ENCODE results near the gene TMEM273.

TMEM273 gene, protein sequence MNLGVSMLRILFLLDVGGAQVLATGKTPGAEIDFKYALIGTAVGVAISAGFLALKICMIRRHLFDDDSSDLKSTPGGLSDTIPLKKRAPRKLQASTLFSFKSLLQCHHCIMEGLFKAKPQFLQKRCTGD

DNA sequence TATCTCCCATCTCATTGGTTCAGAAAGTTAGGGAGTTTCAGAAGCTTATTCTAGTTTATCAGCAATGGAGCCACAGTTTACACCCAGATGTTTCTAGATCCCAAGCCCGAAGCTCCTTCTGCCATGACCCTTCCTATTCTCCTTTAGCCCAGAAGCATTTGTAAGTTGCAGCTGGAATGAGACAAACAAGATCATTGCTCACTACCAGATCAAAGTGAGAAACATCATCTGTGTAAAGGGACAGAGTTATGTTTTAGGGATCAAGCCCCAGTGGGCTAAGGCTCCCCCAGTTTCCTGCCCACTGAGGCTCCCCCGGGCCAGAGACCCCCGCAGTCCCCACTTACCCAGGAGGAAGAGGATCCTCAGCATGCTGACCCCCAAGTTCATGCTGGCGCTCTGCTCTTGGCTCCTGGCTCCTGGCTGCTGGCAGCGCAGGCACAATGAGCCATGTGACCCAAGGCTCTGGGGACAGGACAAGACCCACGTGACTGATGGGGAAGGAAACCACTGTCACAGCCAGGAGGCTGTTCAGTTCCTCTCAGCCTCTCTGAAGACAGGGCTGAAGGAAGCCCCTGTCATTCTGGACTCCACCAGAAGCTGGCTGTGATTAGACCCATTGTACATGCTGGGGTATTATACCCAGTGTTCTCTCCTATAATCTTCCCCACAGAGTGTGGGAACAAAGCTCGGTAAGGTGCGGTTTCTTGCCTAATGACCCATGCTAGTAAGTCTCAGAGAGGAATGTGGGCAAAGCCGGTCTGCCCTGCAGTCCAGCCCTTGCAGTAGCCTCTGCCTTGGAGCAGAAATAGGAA lies at the start of gene TMEM273:
TSS of gene TMEM273 (minus strand) at position 442 of the 812 bp plus-strand sequence. CDS start at position 387, 55 bp downstream.
- no peak for DNase-seq

DNA sequence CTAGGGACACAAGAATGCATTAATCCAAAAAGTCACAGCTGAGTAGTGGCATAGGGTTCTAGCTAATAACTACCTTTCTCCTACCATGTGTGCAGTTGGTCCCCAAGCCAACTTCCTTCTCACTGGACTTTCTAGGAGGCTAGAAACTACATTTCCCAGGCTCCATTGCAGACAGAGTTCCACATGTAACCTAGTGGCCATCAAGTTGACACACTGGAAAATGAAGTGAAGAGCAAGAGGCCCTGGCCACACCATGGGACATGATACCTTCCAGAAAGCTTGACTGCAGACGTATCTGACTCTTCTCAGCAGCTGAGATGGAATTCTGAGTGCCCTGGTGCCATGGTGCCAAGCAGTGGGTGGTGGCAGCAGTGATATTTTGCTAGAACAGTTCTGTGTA lies 49.8 kb upstream of the TMEM273 start:
- no peak for DNase-seq

DNA sequence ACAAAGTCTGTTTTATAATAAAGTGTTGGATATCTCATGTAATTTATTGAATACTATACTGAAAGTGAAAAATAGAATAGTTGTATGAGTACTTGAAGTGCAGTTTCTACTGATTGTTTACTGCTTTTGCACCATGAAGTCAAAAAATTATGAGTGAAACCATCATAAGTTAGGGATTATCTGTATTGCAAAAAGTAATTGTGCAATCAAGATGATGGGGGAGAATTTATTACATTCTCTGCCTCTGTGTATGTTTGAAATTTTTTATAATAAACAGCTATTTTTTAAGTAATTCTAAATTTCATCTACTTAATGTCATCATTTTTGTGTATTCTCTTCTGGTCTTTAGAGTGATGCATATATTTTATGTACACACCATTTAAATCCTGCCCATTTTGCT lies 47.2 kb upstream of the TMEM273 start:
- no peak for DNase-seq

DNA sequence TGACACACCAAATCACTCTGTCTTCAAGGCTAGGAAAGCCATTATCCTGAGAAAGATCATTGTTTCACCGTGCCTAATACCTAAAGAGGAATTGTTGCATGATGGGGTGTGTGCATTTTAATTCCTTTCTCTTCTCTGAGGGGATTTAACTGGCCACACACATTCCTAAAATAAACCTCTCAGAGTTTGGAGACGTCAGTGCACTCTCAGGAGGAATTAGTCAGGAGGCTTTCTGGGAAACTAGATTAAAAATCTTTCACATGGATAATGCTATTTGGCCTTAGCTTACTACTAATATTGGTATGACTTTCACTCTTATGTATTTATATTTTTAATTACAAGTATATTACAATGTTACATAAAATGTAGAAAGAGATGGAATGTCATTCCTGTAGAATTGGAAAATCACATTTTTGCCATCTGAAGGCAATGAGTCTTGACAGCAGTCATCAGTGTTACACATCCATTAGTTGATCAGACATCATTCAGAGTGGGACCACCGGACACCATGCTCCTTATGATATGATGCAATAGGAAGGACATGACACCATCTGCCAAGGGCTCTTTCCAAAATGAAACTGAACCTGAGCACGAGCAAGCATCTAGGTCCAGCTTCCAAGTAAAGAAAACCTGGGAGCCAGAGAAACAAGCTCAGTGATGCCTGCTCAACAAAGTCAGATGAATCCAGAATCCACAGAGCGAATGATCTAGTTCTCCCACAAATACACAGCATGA lies 43.1 kb upstream of the TMEM273 start:
- DNase-seq: no peak

DNA sequence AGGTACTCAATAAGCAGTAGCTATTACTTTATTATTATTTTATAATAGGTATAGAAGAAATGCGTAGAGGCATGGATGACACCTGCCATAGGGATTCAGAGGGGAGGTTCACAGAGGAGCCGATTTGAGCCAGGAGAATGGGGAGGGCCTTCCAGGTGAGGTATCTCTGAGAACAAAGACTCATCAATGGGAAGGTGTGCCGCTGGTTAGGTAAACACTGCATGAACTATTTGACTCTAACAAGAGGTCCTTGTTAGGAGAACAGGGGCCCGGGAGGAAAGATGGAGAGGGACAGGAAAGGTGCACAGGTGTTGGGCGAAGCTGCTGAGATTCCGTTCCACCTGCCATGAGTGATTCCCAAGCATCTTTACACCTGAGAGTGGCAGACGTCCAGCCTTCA lies 41.8 kb upstream of the TMEM273 start:
- no peak for DNase-seq

DNA sequence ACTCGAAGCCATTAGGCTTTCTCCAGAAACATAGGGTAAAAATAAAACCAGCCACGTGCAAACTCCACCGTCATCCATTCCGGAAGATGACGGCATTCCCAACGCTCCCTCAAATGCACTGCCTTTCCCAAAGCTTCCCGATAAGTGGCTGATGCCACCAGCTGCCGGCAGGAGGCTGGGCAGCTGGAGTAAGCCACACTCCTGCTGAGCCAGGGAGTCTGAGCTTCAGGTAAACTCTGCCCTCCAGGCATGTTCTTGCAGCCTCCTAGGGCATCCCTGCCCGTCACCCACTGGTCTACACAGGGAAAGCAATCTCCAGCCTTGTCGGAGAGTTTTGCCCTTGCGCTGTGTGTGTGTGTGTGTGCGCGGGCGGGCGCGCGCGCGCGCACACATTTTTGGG lies 40.5 kb upstream of the TMEM273 start:
- no peak for DNase-seq

DNA sequence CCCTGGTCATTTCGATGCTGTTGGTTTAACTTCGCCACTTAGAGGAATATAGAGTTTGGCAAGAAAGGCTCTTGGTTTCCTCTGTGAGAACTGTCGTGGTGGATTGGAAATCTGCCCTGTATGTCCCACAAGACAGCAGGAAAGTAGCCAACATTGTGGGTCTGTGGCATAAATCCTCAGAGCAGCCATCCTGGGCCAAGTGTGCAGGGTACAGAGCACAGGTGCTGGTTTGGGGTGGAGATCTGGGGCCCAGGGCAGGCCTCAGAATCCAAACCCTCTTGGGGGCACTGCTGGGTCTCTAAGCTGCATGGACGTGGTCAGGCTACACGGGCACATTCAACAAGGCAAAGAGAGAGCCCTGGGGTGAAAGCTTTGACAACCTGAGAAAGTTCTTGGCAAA lies 39.2 kb upstream of the TMEM273 start:
- DNase-seq: no peak

DNA sequence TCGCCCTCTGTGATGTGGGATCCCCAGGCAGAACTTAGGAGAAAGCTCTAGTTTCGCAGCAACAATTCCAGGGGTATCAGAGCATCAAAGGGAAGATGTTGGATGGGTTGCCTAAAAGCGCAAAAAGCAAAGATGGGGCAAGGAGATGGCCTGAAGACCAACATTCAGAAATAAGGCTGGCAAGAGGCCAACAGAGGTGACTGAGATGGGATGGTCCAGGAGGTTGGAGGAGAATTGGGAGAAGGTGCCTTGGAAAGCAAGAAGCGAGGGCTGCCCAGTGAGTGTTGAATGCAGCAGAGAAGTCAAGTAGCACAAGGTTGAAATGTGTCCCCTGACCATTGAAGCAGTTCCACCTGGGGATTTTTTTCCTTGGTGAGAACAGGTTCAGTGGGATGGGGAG lies 38.4 kb upstream of the TMEM273 start:
- no peak for DNase-seq

DNA sequence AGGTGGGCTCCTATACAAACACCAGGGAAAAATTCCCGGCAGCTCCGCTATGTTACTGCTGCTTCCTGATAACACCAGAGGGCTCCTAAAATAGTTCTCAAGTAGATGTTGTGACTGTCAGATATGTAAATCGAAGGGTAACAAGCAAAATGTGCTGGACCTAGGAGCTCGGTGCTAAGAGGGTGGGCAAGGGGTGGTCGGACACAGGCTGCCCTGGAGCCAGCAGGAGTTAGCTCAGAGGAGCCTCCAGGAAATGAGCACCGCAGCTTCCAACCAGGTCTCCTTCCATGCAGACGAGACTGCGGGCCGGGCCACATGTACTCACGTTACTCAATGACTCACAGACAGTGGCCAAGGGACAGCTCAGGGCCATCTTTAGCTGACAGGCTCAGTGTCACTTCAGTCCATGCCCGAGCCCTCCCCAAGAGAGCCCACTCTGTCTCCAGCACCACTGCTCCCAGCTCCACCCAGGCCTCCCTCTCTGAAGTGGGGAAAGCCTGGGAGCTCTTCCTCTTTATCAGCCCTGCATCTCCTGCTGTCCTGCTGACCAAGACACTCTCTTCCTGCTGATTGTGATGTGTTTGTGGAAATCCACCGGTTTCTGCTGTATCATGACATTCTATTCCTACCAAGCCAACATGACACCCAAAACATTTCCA lies 37.2 kb upstream of the TMEM273 start:
- DNase-seq: no peak

DNA sequence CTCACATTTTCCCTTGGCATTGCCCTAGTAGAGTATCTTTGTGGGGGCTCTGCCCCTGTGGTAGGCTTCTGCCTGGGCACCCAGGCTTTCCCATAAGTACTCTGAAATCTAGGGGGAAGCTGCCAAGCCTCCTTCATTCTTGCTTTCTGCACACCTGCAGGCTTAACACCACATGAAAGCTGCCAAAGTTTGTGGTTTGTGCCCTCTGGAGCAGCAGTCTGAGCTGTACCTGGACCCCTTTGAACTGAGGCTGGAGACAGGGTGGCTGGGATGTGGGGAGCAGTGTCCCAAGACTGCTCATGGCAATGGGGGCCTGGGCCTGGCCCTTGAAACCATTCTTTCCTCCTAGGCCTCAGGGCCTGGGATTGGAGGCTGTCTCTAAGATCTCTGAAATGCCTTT lies 35.0 kb upstream of the TMEM273 start:
- no peak for DNase-seq

DNA sequence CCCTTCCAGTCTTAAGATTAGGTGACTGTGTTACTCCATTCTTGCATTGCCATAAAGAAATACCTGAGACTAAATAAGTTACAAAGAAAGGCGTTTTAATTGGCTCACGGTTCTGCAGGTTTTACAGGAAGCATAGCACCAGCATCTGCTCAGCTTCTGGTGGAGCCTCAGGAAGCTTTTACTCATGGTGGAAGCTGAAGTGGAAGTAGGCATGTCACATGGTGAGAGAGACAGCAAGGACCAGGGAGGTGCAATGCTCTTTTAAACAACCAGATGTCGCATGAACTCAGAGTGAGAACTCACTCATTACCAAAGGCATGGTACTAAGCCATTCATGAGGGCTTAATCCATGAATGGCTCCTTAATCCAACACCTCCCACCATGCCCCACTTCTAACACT lies 34.0 kb upstream of the TMEM273 start:
- no peak for DNase-seq

DNA sequence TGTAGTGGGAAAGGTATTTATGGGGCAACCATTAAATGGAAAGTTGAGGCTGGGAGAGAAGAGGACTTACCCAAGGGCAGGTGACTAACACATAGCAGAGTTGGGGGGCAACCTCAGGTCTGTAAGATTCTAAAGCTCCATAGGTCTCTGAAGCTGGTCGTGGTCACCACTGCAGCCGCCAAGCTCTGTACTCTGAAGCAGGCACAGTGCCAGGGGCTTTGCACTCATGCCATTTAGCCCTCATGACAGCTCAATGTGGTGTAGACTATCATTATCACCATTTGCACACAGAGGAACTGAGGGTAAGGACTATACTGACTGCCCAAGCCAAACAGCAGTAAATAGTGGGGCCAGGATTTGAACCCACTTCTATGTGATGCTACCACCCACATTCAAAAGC lies 32.5 kb upstream of the TMEM273 start:
- no peak for DNase-seq

DNA sequence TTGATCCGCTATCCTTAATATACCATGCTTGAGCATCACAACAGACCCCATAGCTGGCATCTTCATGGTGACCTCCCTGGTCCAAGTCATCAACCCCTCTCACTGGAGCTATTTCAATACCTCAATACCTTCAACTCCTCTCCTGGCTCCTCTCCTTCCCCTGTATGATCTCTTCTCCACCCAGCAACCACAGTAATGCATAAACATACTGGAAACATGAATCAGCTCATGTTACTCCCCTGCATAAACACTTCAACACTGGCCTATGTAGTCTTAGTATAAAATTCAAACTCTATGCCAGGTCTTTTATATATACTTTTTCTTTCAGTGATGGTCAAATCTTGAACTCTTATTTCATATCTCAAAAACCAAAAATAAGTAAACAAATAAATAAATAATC lies 31.8 kb upstream of the TMEM273 start:
- DNase-seq: no peak

DNA sequence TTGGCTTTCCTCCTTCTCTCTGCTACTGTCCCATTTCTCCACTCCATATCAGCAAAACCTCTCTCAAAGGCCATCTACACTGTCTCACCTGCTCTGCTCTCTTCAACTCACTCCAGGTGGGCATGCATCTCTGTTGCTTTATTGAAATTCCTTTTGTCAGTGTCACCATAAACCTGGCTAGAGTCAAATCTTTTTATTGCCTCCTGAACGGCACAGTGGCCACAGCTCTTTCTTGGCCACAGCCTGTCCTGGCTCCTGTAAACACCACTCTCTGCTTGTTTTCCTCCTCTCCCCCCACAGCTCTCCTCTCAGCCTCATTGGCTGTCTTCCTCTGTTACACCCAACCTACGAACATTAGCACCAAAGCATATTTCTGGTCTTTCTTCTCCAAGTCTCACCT lies 31.1 kb upstream of the TMEM273 start:
- DNase-seq: no peak

DNA sequence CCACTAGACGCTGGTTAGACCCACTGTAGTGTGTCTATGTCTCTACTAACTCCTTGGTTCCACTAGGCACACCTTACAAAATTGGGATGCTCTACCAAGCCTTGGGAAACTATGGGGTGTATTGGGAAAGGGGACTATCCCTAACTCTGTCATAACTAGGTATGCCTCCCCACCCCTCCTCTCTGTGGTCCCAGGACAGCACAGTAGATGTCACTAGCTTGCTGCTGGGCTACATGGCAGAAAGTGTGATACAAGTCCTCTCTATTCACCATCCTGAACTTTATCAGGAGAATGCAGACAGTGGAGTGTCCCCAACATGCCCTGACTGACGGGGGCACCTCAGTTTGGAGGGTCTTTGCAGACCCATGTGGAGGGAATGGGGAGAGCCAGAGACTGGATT lies 30.3 kb upstream of the TMEM273 start:
- no peak for DNase-seq

DNA sequence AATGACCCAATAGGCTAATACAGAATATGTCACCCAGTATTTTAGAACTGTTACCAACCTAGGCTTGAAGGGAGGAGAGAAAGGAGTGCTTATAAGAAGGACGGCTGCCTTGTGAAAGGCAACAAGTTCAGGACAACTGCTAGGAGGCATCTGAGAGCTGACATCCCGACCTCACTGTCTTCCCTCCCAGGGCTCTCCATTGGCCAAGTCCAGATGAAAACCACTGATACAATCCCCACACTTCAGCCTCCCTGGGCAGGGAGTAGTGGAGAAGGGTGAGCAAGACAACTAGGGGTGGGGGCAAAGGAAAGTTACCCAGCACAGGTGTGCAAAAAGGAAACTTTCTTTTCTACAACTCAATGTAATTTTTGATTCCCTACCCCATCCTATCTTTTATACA lies 29.5 kb upstream of the TMEM273 start:
- no peak for DNase-seq

DNA sequence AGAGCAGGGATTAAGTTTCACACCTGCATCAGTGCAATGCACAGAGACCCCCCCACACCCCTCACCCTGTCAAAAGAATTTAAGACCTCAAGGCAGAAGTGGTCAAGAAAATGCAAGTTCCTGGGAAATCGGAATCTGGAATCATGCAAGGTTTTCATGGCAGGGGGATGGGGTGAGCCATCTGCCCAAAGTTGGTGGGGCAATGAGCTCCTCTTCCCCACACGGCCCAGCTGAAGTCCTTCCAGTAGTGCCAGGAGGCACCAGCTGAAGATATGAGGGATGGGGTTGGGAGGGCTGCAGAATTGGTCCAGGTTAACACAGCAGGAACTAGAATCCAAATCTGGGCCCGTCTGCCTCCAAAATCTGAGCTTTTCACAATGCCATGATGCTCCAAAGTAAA lies 25.0 kb upstream of the TMEM273 start:
- no peak for DNase-seq

DNA sequence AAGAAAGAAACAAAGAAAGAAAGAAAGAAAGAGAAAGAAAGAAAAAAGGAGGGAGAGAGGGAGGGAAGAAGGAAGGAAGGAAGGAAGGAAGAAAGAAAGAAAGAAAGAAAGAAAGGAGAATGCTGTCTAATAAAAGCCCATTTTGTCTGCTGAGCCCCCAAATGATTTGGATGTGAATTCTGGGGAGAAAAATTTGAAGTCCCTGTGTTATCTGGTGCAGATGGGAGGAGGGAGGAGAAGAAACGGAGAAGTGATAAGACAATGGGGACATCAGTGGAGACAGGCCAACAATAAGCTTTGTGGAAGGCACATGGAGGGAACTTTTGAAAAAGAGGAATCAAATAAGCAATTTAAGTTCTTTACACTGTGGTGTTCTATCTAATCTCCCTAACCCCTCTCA lies 24.6 kb upstream of the TMEM273 start:
- no peak for DNase-seq

DNA sequence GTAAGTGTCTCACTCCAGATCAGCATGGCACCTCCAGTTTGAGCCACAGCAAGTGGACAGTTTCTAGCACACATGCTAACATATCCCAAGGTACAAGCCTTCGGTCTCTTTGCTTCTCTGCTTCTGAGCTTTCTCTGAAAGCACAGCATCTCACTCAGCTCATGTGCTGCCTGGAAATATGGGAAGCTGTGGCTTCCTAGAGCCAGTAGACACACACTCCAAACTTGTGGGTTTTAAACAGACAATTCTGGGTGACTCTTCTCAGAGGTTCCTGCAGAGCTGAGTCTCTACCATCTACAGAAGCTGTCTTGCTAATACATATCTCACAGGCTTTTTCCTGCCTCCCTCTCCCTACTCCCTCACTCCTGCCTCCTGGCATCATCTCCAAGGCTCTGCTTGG lies 23.9 kb upstream of the TMEM273 start:
- DNase-seq: no peak

DNA sequence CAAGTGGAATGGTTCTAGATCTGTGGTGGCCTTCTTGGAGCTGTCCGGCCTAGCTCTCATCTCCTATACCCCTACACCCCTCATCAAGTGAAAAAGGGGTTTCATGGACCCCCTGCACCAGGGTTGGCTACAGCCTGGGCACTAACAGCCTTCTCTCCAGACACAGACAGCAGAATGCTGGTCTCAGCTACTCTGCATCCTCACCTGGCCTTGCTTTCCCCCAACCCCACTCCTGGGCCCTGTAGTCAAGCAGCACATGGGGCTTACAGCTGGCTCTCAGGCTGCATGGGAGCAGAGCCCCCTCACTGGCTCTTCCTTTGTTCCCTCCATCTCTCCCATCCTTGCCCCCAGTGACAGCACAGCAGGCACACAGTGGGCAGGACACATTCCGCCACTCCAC lies 20.8 kb upstream of the TMEM273 start:
- DNase-seq: no peak

DNA sequence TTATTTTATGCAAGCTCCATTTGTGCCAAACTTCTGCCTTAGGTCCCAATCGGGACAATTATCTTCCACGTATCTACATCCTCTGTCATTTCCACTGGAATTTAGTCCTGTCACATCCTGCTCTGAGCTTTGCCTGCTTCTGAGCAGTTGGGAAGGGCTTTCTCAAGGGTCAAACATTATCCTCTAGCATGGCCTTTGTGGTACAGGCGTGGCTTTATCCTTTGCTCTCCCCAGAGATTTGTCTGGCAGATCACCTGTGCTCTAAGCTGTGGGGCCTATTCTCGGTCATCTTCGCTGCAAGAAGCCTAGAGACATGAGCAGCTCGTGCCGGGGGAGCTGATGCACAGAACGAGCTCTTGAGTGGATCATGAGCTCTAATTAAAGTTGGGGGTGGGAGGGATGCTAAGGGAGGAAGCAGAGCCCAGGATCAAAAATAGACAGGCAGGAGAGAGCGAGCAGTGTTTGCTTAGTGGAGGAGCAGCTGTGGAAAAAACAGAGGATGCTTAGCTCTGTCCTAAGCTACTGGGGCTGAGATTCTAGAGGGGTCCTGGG lies 19.8 kb upstream of the TMEM273 start:
- no peak for DNase-seq

DNA sequence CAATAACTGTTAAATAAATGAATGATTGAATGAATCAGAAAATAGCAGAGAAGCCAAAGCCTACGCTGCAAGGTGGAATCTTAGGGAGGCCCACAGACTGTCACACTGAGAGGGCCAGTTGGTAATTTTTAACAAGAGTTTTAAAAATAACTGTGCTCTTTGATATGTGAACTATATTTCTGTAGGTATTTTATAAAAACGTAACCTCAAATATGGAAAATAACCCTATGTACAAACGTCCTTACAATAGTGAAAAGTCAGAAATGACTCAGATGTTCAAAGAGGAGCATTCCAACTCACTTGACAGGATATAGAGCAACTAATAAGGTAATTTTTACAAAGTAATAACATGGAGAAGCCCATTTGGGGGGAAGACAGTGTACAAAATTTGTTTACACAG lies 18.9 kb upstream of the TMEM273 start:
- no peak for DNase-seq

DNA sequence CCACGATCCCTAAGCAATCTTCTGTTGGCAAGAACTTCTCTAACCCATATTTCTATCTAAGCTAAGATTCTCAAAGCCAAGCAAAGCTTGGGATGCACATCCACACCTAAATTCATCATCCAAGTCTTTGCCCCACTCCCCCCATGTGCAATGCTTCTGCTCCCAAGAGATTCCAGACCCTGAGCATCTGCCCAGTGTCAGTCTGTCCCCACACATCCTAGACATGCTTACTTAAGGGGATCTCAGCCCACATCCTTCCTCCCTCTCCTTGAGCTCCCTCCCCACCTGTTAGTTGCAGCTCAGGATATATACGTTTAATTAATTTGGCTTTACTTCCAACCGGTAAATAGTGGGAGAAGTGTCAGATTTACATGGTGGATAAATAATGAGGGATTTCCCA lies 17.0 kb upstream of the TMEM273 start:
- DNase-seq: no peak

DNA sequence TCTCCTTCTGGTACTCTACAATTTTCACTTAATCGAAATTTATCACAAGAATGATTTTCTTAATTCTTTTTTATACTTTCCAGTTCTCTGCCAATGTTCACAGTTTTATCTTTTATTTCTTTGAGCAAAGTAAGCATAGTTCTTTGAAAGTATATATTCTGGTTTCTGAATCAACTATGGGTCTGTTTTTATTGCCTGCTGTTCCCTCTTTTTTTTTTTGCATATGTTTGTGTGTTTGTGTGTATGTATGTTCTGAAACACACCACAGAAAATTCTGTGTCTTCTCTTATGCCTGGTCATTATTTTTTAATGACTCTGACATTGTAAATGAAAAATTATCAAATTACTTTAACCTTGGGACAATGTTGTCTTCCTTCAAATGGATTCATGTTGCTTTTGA lies 15.9 kb upstream of the TMEM273 start:
- DNase-seq: no peak
